Thymus (tissue), 11 donors: Measurements from ENCODE around the gene TTC3. TPM values are rescaled to one million over a fixed set of nuclear protein-coding genes. Genes with fewer than 3 reads are reported as not detected.

Experiments
- DNase-seq, 9 donors: peaks; one replicate each; pipeline ENCODE4 v3.0.0-alpha.2; 2013; ENCODE audit warnings: low spot score in 9 of 9, low read depth in 6 of 9, missing footprints in 1 of 9
- H3K27ac ChIP-seq, 2 donors: one replicate each; pipeline ENCODE4 v1.5.1; 2013; ENCODE audit warnings: control low read depth in 1 of 2, low read depth in 1 of 2, low read length in 1 of 2, mild to moderate bottlenecking in 1 of 2, moderate library complexity in 1 of 2
- H3K27me3 ChIP-seq, 2 donors: one replicate each; pipeline ENCODE4 v1.5.1; 2013; ENCODE audit warnings: low read length in 1 of 2; ENCODE audit not compliant: control insufficient read depth in 2 of 2, insufficient read depth in 1 of 2
- H3K36me3 ChIP-seq, 2 donors: one replicate each; pipeline ENCODE4 v1.5.1; 2013; ENCODE audit warnings: low read length in 1 of 2, mild to moderate bottlenecking in 1 of 2, moderate library complexity in 1 of 2; ENCODE audit not compliant: control insufficient read depth in 2 of 2, insufficient read depth in 2 of 2
- H3K4me1 ChIP-seq, 2 donors: one replicate each; pipeline ENCODE4 v1.5.1; 2013; ENCODE audit warnings: low read length in 2 of 2; ENCODE audit not compliant: control insufficient read depth in 2 of 2, insufficient read depth in 2 of 2
- H3K4me3 ChIP-seq, 2 donors: one replicate each; pipeline ENCODE4 v1.5.1; 2013; ENCODE audit warnings: low read length in 2 of 2, control low read depth in 1 of 2, mild to moderate bottlenecking in 1 of 2
- H3K9me3 ChIP-seq, 2 donors: one replicate each; pipeline ENCODE4 v1.5.1; 2013; ENCODE audit warnings: low read length in 1 of 2, mild to moderate bottlenecking in 1 of 2; ENCODE audit not compliant: control insufficient read depth in 2 of 2, insufficient read depth in 1 of 2
- WGBS: extraction: QIAGEN DNeasy Blood & Tissue Kit; methylation state at CpG from one replicate; pipeline ENCODE4 v1.1.7; 2013; 5-methylcytosine and 5-hydroxymethylcytosine counted together
- polyA plus RNA-seq: library from polyadenylated mRNA; stranded (reverse); fragments of 200-250 nt; gene quantifications from one replicate; pipeline ENCODE4 v1.2.3, GENCODE V29; 2013
- total RNA-seq: library from RNA; stranded (reverse); fragments of 120-200 nt; gene quantifications from one replicate; pipeline ENCODE4 v1.2.4, GENCODE V29; 2013
- donor health status: healthy.

TTC3 gene
- total and polyA plus RNA-seq, 2 donors, result 37.7 to 80.2 TPM

- H3K27me3 ChIP-seq, result no peaks in the 10 kb centered on the region
- H3K9me3 ChIP-seq, result no peaks in the 10 kb centered on the region
- WGBS, result 97% methylated on average over 1 of the region's 1 CpG
- H3K27ac ChIP-seq, result no peak overlapping the region
- no peaks in the 10 kb centered on the region for H3K4me1 ChIP-seq
- DNase-seq, result no peak
- H3K36me3 ChIP-seq, result peaks cover 17 to 49% of the 10 kb centered on the region in 2 donors
- H3K4me3 ChIP-seq, result no peak overlapping the region
These were observed 86.9 kb downstream of the TTC3 start for GRCh38 chr21:37159949-37160348.

DNA sequence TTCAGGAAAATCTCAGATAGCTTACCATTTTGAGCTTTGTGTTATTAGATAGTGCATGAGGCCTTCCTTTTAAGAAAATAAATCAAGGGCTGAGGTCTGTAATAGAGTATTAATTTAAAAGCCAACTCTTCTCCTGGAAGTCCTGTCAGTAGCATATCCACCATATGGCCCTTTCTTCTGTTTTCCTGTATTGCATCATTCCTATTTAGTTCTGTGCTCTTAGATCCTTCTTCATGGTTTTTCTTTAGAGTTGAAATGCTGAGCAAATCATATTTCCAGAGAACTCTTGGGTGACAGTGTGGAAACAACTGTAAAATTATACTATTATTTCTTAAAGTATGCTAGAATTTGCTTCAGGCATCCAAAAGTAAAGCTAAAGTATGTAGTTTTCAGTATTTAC lies 91.7 kb downstream of the TTC3 start:
- Histone ChIP-seq H3K4me3 (no peak overlapping the region), H3K4me1 (no peaks in the 10 kb centered on the region), H3K36me3 (peaks cover 22 to 43% of the 10 kb centered on the region in 2 donors), H3K27me3 (no peaks in the 10 kb centered on the region), H3K9me3 (no peaks in the 10 kb centered on the region), H3K27ac (no peak overlapping the region)
- DNase-seq, result no peak

DNA sequence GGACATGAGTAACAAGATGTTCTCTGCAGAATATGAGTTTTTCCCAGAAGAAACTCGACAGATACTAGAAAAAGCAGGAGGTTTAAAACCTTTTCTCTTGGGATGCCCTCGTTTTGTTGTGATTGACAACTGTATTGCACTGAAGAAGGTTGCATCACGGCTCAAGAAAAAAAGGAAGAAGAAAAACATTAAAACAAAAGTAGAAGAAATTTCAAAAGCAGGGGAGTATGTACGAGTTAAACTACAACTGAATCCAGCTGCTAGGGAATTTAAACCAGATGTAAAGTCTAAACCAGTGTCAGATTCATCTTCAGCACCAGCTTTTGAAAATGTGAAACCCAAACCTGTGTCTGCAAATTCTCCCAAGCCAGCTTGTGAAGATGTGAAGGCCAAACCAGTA lies 92.5 kb downstream of the TTC3 start:
- Histone ChIP-seq H3K27me3 (no peaks in the 10 kb centered on the region), H3K36me3 (peaks cover 22 to 43% of the 10 kb centered on the region in 2 donors), H3K9me3 (no peaks in the 10 kb centered on the region), H3K27ac (no peak overlapping the region), H3K4me3 (no peak overlapping the region), H3K4me1 (no peaks in the 10 kb centered on the region)
- WGBS, result 95% methylated on average over 4 of the region's 4 CpGs
- DNase-seq, result no peak

DNA sequence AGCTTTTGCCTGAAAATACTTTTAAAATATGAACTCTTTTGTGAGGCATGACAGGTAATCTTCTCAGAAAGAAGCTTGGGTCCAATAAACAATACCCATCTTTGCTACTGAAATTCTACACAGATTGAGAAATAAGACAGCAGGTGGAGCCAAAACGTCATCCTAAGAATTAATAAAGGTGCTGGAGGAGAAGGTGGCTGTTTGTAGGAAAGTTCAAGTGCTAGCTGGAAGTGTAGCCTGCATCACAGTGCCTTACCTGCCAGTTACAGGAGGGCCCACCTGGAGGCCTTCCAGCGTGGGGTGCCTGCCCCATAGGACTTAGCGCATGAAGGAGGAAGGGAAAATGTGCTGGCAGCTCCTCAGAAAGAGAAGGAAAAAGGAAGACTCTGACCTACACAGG lies 93.7 kb downstream of the TTC3 start:
- no peaks in the 10 kb centered on the region for H3K4me1 ChIP-seq
- no peak overlapping the region for H3K4me3 ChIP-seq
- 67% methylated on average over 3 of the region's 3 CpGs for WGBS
- peak; percentile 6 to 60 (median 28) for DNase-seq
- no peak overlapping the region for H3K27ac ChIP-seq
- H3K36me3 ChIP-seq, result peaks cover 22 to 39% of the 10 kb centered on the region in 2 donors
- H3K9me3 ChIP-seq, result no peaks in the 10 kb centered on the region
- H3K27me3 ChIP-seq, result no peaks in the 10 kb centered on the region

DNA sequence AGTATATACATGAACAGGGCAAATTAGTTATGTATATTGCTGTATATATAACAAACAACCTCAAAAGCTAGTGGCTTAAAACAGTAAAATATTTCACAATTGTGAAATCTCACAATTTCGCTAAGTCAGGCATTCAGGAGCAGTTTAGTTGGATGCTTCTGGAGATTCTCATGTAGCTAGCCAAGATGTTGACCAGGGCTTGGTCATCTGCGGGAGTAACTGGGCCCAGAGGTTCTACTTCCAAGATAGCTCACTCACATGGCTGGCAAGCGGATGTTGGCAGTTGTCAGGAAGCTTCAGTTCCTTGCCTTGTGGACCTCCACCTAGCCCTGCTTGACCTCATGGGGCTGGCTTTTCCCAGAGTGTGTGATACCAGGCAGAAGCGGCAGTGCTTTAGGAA lies 95.6 kb downstream of the TTC3 start:
- H3K27me3 ChIP-seq, result no peaks in the 10 kb centered on the region
- no peak overlapping the region for H3K4me3 ChIP-seq
- DNase-seq, result no peak
- H3K36me3 ChIP-seq, result peaks cover 20 to 41% of the 10 kb centered on the region in 2 donors
- H3K9me3 ChIP-seq, result no peaks in the 10 kb centered on the region
- WGBS, result over 99% methylated on average over 4 of the region's 4 CpGs
- no peaks in the 10 kb centered on the region for H3K4me1 ChIP-seq
- H3K27ac ChIP-seq, result no peak overlapping the region

DNA sequence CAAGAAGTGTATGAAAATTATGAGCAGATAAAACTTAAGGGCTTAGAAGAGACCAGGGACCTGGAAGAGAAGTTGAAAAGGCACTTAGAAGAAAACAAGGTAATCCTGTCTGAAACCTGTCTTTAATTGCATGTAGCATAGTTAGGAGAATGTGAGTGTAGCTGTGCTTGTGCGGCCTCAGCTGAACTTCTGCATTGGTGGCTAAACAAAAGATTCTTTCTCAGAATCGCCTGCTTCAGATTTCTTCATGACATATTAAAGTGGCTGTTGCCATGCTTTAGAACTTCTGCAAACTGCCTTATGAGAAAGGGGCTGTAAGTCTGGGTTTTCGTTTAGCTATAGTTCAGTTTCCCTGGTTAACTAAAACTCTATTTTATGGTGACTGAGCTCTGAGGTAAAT lies 99.6 kb downstream of the TTC3 start:
- no peaks in the 10 kb centered on the region for H3K27me3 ChIP-seq
- peaks cover 30 to 43% of the 10 kb centered on the region in 2 donors for H3K36me3 ChIP-seq
- H3K9me3 ChIP-seq, result no peaks in the 10 kb centered on the region
- DNase-seq, result no peak
- H3K4me3 ChIP-seq, result no peak overlapping the region
- no peaks in the 10 kb centered on the region for H3K4me1 ChIP-seq
- no peak overlapping the region for H3K27ac ChIP-seq
- 97% methylated on average over 3 of the region's 3 CpGs for WGBS

- 95% methylated on average over 5 of the region's 5 CpGs for WGBS
- no peaks in the 10 kb centered on the region for H3K27me3 ChIP-seq
- peaks cover 35 to 59% of the 10 kb centered on the region in 2 donors for H3K36me3 ChIP-seq
- H3K9me3 ChIP-seq, result no peaks in the 10 kb centered on the region
- DNase-seq, result no peak
- H3K4me3 ChIP-seq, result no peak overlapping the region
- no peaks in the 10 kb centered on the region for H3K4me1 ChIP-seq
- no peak overlapping the region for H3K27ac ChIP-seq
These were observed 103.7 kb downstream of the TTC3 start for GRCh38 chr21:37176716-37177115.

GRCh38 chr21:37181059-37181458 lies 108.0 kb downstream of the TTC3 start:
- WGBS, result 98% methylated on average over 3 of the region's 3 CpGs
- Histone ChIP-seq H3K36me3 (peaks cover 26 to 42% of the 10 kb centered on the region in 2 donors), H3K27me3 (no peaks in the 10 kb centered on the region), H3K4me3 (no peak overlapping the region), H3K9me3 (no peaks in the 10 kb centered on the region), H3K27ac (no peak overlapping the region), H3K4me1 (no peaks in the 10 kb centered on the region)
- DNase-seq, result no peak

- Histone ChIP-seq H3K27ac (no peak overlapping the region), H3K4me1 (no peaks in the 10 kb centered on the region), H3K4me3 (no peak overlapping the region), H3K9me3 (no peaks in the 10 kb centered on the region), H3K36me3 (peaks cover 18 to 39% of the 10 kb centered on the region in 2 donors), H3K27me3 (no peaks in the 10 kb centered on the region)
- 96% methylated on average over 6 of the region's 6 CpGs for WGBS
- DNase-seq, result no peak
These were observed 109.2 kb downstream of the TTC3 start for GRCh38 chr21:37182222-37182621.

DNA sequence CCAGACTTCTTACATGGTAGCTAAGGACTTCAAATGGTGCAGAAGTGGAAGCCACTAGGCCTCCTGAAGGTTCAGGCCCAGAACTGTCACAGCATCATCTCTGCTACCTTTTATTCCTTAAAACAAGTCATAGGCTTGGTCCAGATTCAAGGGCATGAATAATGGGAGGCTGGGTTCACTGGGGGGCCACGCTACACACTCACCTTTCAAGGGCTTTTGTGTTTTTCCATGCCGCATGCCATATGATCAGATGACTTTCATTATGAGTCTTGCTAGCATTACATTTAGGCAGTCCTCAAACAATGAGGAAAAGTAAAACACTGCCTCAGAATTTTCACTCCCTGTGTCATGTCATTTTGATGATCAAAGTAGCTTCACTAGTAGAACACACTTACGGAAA lies 110.7 kb downstream of the TTC3 start:
- 98% methylated on average over 3 of the region's 3 CpGs for WGBS
- no peaks in the 10 kb centered on the region for H3K27me3 ChIP-seq
- H3K9me3 ChIP-seq, result no peaks in the 10 kb centered on the region
- H3K36me3 ChIP-seq, result peaks cover 12 to 33% of the 10 kb centered on the region in 2 donors
- no peak overlapping the region for H3K4me3 ChIP-seq
- no peaks in the 10 kb centered on the region for H3K4me1 ChIP-seq
- no peak for DNase-seq
- no peak overlapping the region for H3K27ac ChIP-seq
